Duodenal mucosa (tissue), 2 donors: ENCODE data around the gene LAMA5.

ENCODE experiments used
- H3K27ac ChIP-seq: one replicate; pipeline ENCODE4 v1.7.0; 2013; ENCODE audit warnings: low read depth, low read length
- H3K27me3 ChIP-seq, 2 donors: one replicate each; pipeline ENCODE4 v1.7.0; 2013; ENCODE audit warnings: low read length in 2 of 2, control low read depth in 1 of 2; ENCODE audit not compliant: insufficient read depth in 2 of 2, control insufficient read depth in 1 of 2
- H3K36me3 ChIP-seq, 2 donors: one replicate each; pipeline ENCODE4 v1.7.0; 2013; ENCODE audit warnings: low read length in 2 of 2, control low read depth in 1 of 2; ENCODE audit not compliant: insufficient read depth in 2 of 2, control insufficient read depth in 1 of 2
- H3K4me1 ChIP-seq, 2 donors: one replicate each; pipeline ENCODE4 v1.7.0; 2013; ENCODE audit warnings: low read length in 2 of 2, control low read depth in 1 of 2; ENCODE audit not compliant: insufficient read depth in 2 of 2, control insufficient read depth in 1 of 2
- H3K4me3 ChIP-seq, 2 donors: one replicate each; pipeline ENCODE4 v1.7.0; 2013; ENCODE audit warnings: low read length in 2 of 2, low read depth in 1 of 2
- H3K9ac ChIP-seq, 2 donors: one replicate each; pipeline ENCODE4 v1.7.0; 2013; ENCODE audit warnings: low read length in 2 of 2, low read depth in 1 of 2
- H3K9me3 ChIP-seq, 2 donors: one replicate each; pipeline ENCODE4 v1.7.0; 2013; ENCODE audit warnings: low read length in 2 of 2, control low read depth in 1 of 2; ENCODE audit not compliant: control insufficient read depth in 1 of 2

Gene LAMA5

DNA sequence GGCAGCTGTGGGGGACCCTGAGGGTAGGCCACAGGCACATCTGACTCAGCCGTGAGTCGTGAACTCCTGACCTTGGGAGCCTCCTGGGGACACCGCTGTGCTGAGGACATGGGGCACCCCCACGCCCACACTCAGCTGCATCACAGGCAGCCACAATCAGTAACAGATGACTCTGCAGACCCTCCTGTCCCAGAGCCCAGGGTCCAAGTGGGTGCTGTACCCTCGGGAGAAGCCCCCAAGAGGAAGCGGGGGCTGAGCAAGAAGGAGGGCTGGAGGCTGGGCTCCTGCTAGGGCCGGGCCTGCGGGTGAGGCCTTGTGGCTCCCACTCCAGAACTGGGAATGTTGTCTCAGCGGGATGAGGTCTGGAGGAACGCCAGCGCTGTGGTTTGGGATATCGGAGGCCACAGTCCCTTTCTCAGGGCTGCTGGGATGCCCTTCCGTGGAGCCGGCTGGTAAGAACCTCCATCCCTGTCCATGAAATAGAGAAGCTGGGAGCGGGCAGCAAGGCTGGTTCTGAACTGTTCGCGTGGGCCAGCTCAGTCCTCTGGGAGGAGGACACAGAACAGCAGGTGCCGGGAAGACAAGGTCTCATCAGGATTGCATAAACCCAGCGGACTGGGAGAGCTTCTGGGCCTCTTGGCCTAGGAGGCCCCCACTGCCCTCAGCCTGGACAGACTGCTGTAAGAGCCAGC lies 3.1 kb upstream of the LAMA5 start:
- H3K36me3 ChIP-seq = no peaks in the 10 kb centered on the region
- peaks cover 21 to 38% of the 10 kb centered on the region in 2 donors for H3K4me1 ChIP-seq
- no peak overlapping the region for H3K4me3 ChIP-seq
- H3K9ac ChIP-seq = no peak overlapping the region
- peak overlapping the region; percentile 20 for H3K27ac ChIP-seq
- no peaks in the 10 kb centered on the region for H3K9me3 ChIP-seq
- peaks cover 7 to 29% of the 10 kb centered on the region in 2 donors for H3K27me3 ChIP-seq

- Histone ChIP-seq H3K9ac (no peak overlapping the region), H3K4me3 (no peak overlapping the region), H3K36me3 (no peaks in the 10 kb centered on the region), H3K27ac (peak overlapping the region; percentile 20), H3K4me1 (peaks cover 23 to 38% of the 10 kb centered on the region in 2 donors), H3K9me3 (no peaks in the 10 kb centered on the region), H3K27me3 (peaks cover 7 to 31% of the 10 kb centered on the region in 2 donors)
Observed at GRCh38 chr20:62369815-62370114, 2.7 kb upstream of the LAMA5 start.

- H3K36me3 ChIP-seq = no peaks in the 10 kb centered on the region
- peak overlapping the region; percentile 20 for H3K27ac ChIP-seq
- H3K4me3 ChIP-seq = no peak overlapping the region
- no peaks in the 10 kb centered on the region for H3K9me3 ChIP-seq
- H3K4me1 ChIP-seq = peaks cover 27 to 35% of the 10 kb centered on the region in 2 donors
- peaks cover 7 to 34% of the 10 kb centered on the region in 2 donors for H3K27me3 ChIP-seq
- no peak overlapping the region for H3K9ac ChIP-seq
Observed at GRCh38 chr20:62368976-62369814, 2.1 kb upstream of the LAMA5 start.

DNA sequence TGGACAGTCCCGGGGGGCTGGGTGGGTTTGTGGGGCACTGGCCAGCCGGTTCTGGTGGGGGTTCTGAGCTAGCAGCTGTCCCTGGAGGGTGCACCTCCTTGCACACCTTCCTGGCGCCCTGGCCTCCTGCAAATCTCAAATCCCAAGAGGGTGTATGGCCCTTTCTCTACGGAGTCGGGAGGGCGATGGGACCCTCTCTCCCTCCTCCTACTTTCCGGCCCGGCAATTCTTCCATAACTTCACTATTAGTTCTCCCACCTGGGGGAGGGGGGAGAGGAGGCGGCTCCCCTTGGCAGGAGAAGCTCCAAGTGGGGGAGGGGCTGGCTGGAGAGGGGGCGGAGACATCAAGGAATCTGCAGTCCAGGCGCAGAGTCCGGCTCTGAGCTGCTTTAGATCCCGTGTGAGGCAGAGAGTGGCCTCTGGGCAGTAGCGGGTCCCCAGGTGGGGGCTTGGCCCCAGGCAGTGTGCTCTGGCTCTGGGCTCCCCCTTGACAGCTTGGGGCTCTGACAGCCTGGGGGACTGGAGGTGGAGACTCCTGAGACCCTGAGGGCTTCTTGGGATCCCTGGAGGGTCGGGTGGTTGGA lies 1.4 kb upstream of the LAMA5 start:
- Histone ChIP-seq H3K4me3 (peak overlapping the region in 1 of 2 donors; percentile 24), H3K27ac (peak overlapping the region; percentile 10), H3K36me3 (no peaks in the 10 kb centered on the region), H3K9ac (no peak overlapping the region), H3K4me1 (peaks cover 27 to 35% of the 10 kb centered on the region in 2 donors), H3K9me3 (no peaks in the 10 kb centered on the region), H3K27me3 (peaks cover 7 to 31% of the 10 kb centered on the region in 2 donors)

- H3K4me3 ChIP-seq = peak overlapping the region; percentile 50 to 57
- H3K27ac ChIP-seq = peak overlapping the region; percentile 10
- H3K36me3 ChIP-seq = no peaks in the 10 kb centered on the region
- H3K9me3 ChIP-seq = no peaks in the 10 kb centered on the region
- peaks cover 7 to 31% of the 10 kb centered on the region in 2 donors for H3K27me3 ChIP-seq
- peak overlapping the region in 1 of 2 donors; percentile 25 for H3K9ac ChIP-seq
- peaks cover 27 to 35% of the 10 kb centered on the region in 2 donors for H3K4me1 ChIP-seq
Observed at GRCh38 chr20:62367633-62368391, 700 bp upstream of the LAMA5 start.

DNA sequence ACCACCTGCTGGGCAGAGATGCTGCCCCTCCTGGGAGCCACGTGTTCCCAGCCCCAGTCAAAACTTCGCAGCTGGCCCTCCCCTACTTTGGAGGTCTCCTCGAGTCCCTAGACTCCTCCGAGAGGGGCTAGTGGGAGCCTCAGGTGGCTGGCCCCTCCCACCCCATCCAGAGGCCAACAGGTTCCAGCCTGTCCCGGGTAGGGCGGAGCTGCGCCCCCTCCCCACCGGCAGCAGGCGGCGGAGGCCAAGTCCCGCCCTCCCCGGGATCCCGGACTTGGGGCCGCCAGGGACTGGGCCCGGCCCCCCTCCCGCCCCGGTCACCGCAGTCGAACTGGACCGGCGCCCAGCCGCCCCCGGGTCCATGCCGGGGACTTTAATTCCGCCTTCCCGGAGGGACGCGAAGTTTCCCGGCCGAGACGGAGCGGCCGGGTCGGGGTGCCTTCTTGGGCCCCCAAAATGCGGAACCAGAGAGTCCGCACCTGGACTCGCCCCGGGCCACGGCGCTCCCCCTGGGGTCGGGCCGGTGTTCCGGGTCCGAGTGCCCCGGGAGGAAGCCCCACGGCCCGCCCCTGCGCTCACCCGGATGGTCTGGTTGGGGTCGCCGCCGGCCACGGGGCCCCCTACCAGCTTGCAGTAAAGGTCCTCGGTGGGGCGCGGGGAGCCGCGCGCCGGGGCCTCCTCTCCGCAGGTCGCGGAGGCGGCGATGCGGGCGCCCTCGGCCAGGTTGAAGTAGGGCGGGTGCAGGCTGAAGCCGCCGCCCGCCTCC lies 559 bp downstream of the LAMA5 start:
- H3K36me3 ChIP-seq = no peaks in the 10 kb centered on the region
- H3K9ac ChIP-seq = peak overlapping the region; percentile 18 to 25
- peak overlapping the region; percentile 58 to 60 for H3K4me3 ChIP-seq
- peaks cover 27 to 35% of the 10 kb centered on the region in 2 donors for H3K4me1 ChIP-seq
- H3K27me3 ChIP-seq = peaks cover 7 to 31% of the 10 kb centered on the region in 2 donors
- H3K27ac ChIP-seq = peak overlapping the region; percentile 32
- H3K9me3 ChIP-seq = no peaks in the 10 kb centered on the region

- H3K36me3 ChIP-seq = no peaks in the 10 kb centered on the region
- peaks cover 7 to 28% of the 10 kb centered on the region in 2 donors for H3K27me3 ChIP-seq
- H3K9me3 ChIP-seq = no peaks in the 10 kb centered on the region
- H3K4me3 ChIP-seq = peak overlapping the region; percentile 58 to 60
- H3K27ac ChIP-seq = peak overlapping the region; percentile 32
- H3K4me1 ChIP-seq = peaks cover 27 to 32% of the 10 kb centered on the region in 2 donors
- peak overlapping the region; percentile 18 to 25 for H3K9ac ChIP-seq
Observed at GRCh38 chr20:62365814-62366369, 1.2 kb downstream of the LAMA5 start.

GRCh38 chr20:62364911-62365736 lies 2.0 kb downstream of the LAMA5 start:
- peak overlapping the region; percentile 50 for H3K27ac ChIP-seq
- H3K4me1 ChIP-seq = peaks cover 27% of the 10 kb centered on the region in 2 donors
- peak overlapping the region in 1 of 2 donors; percentile 58 for H3K4me3 ChIP-seq
- peaks cover 7 to 22% of the 10 kb centered on the region in 2 donors for H3K27me3 ChIP-seq
- H3K9ac ChIP-seq = no peak overlapping the region
- H3K9me3 ChIP-seq = no peaks in the 10 kb centered on the region
- no peaks in the 10 kb centered on the region for H3K36me3 ChIP-seq
